ENCODE results near the gene RIC1. TPM values are rescaled to one million over a fixed set of nuclear protein-coding genes. Genes with fewer than 3 reads are reported as not detected.

RIC1 gene
- total RNA-seq, 1 experiment from 2014 or later = 23.1 TPM

DNA sequence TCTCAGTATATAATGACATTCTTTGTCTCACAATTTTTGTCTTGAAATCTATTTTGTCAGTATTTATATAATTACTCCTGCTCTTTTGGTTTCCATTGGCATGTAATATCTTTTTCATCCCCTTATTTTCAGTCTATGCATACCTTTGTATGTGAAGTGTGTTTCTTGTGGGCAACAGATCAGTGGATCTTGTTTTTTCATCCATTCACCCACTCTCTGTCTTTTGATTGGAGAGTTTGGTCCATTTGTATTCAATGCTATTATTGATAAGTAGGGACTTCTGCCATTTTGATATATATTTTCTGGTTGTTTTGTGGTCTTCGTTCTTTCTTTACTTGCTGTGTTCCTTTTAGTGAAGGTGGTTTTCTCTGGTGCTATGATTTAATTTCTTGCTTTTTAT lies 10.9 kb downstream of the RIC1 start:
- intact Hi-C loops (cut with micrococcal nuclease) = no loop called here
- Mint-ChIP-seq H3K4me3 (ENCODE audit: unreplicated experiment) (no peak overlapping the region), H3K27me3 (ENCODE audit: insufficient read depth, unreplicated experiment) (no peaks in the 10 kb centered on the region), H3K9me3 (ENCODE audit: unreplicated experiment) (peaks cover 37% of the 10 kb centered on the region), H3K36me3 (ENCODE audit: insufficient read depth, unreplicated experiment) (peaks cover 9% of the 10 kb centered on the region), H3K27ac (ENCODE audit: low read depth, unreplicated experiment) (no peak overlapping the region), H3K4me1 (ENCODE audit: insufficient read depth, unreplicated experiment) (peaks cover 6% of the 10 kb centered on the region)
- ChIA-PET POLR2A (no interaction called here), CTCF (no interaction called here)
- TF ChIP-seq CTCF (IDR thresholded peaks at IDR 0.05; ENCODE audit: unreplicated experiment) = no peak
- no peak for DNase-seq (ENCODE audit: unreplicated experiment)
- no TSS peak for BruUV-seq (replicated peaks)

- Mint-ChIP-seq H3K4me3 (ENCODE audit: unreplicated experiment) (no peak overlapping the region), H3K27ac (ENCODE audit: low read depth, unreplicated experiment) (no peak overlapping the region), H3K4me1 (ENCODE audit: insufficient read depth, unreplicated experiment) (peaks cover 6% of the 10 kb centered on the region), H3K9me3 (ENCODE audit: unreplicated experiment) (peaks cover 25% of the 10 kb centered on the region), H3K36me3 (ENCODE audit: insufficient read depth, unreplicated experiment) (peaks cover 9% of the 10 kb centered on the region), H3K27me3 (ENCODE audit: insufficient read depth, unreplicated experiment) (no peaks in the 10 kb centered on the region)
- BruUV-seq (replicated peaks) = no TSS peak
- ChIA-PET POLR2A (no interaction called here), CTCF (no interaction called here)
- no peak for TF ChIP-seq CTCF (IDR thresholded peaks at IDR 0.05; ENCODE audit: unreplicated experiment)
- intact Hi-C loops (cut with micrococcal nuclease) = no loop called here
- no peak for DNase-seq (ENCODE audit: unreplicated experiment)
Measured at GRCh38 chr9:5642170-5642569, 13.3 kb downstream of the RIC1 start.

DNA sequence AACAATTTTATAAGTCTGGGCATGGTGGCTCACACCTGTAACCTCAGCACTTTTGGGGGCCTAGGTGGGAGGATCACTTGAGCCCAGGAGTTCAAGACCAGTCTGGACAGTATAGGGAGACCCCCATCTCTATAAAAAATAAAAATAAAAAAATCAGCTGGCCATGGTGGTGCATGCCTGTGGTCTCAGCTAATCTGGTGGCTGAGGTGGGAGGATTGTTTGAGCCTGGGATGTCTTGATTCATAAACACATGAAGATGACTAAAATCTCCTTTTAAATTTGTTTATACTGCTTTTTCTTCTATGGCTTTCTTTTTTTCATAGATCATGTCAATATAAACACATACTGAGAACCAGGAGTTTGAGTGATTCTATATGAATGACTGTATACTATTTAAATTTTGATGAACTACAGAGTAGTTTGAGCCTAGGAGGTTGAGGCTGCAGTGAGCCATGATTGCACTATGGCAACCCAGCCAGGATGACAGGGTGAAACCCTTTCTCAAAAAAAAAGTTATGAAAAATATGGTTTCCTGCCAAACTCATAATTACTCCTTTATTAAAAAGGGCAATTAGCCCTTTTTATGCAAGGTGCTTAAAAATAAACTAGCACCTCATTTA lies 14.2 kb downstream of the RIC1 start:
- H3K9me3 Mint-ChIP-seq (ENCODE audit: unreplicated experiment) = peaks cover 25% of the 10 kb centered on the region
- no peak for DNase-seq (ENCODE audit: unreplicated experiment)
- peaks cover 6% of the 10 kb centered on the region for H3K4me1 Mint-ChIP-seq (ENCODE audit: insufficient read depth, unreplicated experiment)
- no peak overlapping the region for H3K4me3 Mint-ChIP-seq (ENCODE audit: unreplicated experiment)
- no peaks in the 10 kb centered on the region for H3K27me3 Mint-ChIP-seq (ENCODE audit: insufficient read depth, unreplicated experiment)
- CTCF ChIA-PET = no interaction called here
- H3K36me3 Mint-ChIP-seq (ENCODE audit: insufficient read depth, unreplicated experiment) = peaks cover 1% of the 10 kb centered on the region
- no peak overlapping the region for H3K27ac Mint-ChIP-seq (ENCODE audit: low read depth, unreplicated experiment)
- TF ChIP-seq CTCF (IDR thresholded peaks at IDR 0.05; ENCODE audit: unreplicated experiment) = no peak
- intact Hi-C loops (cut with micrococcal nuclease) = no loop called here
- no TSS peak for BruUV-seq (replicated peaks)
- POLR2A ChIA-PET = interaction anchor here (0.5 to 1.7 kb wide), 2 partner anchors 15 to 21 kb away, joined by 3 to 6 read pairs; partner anchors contain the start of gene RIC1

DNA sequence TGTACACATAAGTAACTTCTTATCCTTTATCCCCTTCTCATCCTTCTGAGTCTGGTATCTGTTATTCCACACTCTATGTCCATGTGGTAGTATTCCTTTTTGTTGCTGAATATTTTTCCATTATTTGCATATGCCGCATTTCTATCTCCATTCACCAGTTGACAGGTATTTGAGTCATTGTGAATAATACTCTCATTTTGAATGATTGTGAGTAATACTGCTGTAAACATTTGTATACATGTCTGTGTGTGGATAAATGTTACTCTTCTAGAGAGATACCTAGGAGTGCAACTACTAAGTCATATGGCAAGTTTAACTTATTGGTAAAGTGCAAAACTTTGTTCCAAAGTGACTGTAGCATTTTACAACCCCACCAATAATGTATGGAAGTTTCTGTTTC lies 15.6 kb downstream of the RIC1 start:
- no peak for TF ChIP-seq CTCF (IDR thresholded peaks at IDR 0.05; ENCODE audit: unreplicated experiment)
- Mint-ChIP-seq H3K4me3 (ENCODE audit: unreplicated experiment) (no peak overlapping the region), H3K36me3 (ENCODE audit: insufficient read depth, unreplicated experiment) (no peaks in the 10 kb centered on the region), H3K9me3 (ENCODE audit: unreplicated experiment) (peaks cover 17% of the 10 kb centered on the region), H3K27ac (ENCODE audit: low read depth, unreplicated experiment) (no peak overlapping the region), H3K4me1 (ENCODE audit: insufficient read depth, unreplicated experiment) (peaks cover 7% of the 10 kb centered on the region), H3K27me3 (ENCODE audit: insufficient read depth, unreplicated experiment) (no peaks in the 10 kb centered on the region)
- DNase-seq (ENCODE audit: unreplicated experiment) = peak; percentile 14
- CTCF ChIA-PET = no interaction called here
- intact Hi-C loops (cut with micrococcal nuclease) = no loop called here
- no TSS peak for BruUV-seq (replicated peaks)
- POLR2A ChIA-PET = interaction anchor here (0.6 to 1.7 kb wide), 4 partner anchors 11 to 183 kb away, joined by 3 to 6 read pairs (median 4); partner anchors contain the start of gene RIC1
